Mammary epithelial cell (primary cell): ENCODE results near the gene ANOS1.

Experiments used
- CTCF ChIP-seq, 2 donors: IDR thresholded peaks in 1 of 2; conservative IDR thresholded peaks in 1 of 2; 2 replicates each; pipeline ENCODE4 v1.5.1; 2011 to 2012; ENCODE audit warnings: inconsistent platforms in 2 of 2, low read length in 2 of 2, mild to moderate bottlenecking in 2 of 2, control low read depth in 1 of 2, low read depth in 1 of 2; ENCODE audit not compliant: insufficient read depth in 1 of 2; ENCODE audit errors: extremely low read depth in 1 of 2
- EZH2 ChIP-seq: IDR thresholded peaks from 2 replicates; pipeline ENCODE4 v1.6.1; 2012; ENCODE audit warnings: low read length, inconsistent platforms, borderline replicate concordance

GRCh38 chrX:8773117-8773516, 41.2 kb upstream of the ANOS1 start:
- TF ChIP-seq CTCF (conservative IDR thresholded peaks at IDR 0.05 in 1 of 2, IDR thresholded peaks at IDR 0.05 in 1 of 2; ENCODE audit: extremely low read depth in 1 of 2, insufficient read depth in 1 of 2, low read depth in 1 of 2, low read length in 2 of 2) (no peak), EZH2 (no peak)
